ENCODE measurements around the gene ZYG11B. TPM values are rescaled to one million over a fixed set of nuclear protein-coding genes. Genes with fewer than 3 reads are reported as not detected.
A peak's percentile ranks its signal among the peaks of the same experiment; 100 is the strongest.

The ZYG11B gene
- total RNA-seq, 1 donor from 2014 or later: 39.5 TPM

DNA sequence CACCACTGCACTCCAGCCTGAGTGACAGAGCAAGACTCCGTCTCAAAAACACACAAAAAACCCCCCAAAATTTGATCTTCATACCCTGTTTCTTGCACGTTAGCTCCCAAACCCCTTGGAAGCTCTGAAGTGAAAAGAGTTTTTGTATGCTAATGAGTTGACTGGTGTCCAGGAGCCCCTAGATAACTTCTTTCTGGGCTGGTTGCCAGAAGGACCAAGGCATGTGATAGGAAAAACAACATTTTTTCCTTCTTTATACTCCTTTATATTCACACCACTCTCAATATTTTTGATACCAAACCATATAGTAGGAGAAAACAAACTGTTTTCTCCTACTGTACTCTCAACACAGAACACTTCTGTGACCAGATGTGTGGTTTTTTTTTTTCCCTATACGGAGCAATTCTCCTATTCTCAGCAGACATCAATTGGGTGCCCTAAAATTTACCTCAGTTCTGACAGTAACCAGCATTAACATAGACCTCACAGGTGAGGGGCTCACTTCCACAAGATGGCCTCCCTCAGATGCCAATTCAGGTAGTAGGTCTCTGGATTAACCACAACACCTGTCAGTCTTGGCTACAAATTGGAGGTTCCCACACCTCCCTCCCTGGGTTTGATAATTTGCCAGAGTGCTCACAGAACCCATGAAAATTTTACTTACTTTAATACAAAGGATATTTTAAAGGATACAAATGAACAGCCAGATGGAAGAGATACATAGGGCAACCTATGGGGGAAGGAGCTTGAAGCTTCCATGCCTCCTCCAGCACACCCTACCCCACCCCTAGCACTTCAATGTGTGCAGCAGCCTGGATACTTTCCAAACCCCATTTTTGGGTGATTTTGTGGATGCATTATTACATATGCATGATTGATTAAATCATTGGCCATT, 25.6 kb downstream of the ZYG11B start:
- Histone ChIP-seq H3K36me3 (no peaks in the 10 kb centered on the region), H3K4me2 (no peak overlapping the region), H3K9me3 (ENCODE audit: low read depth) (no peaks in the 10 kb centered on the region), H4K20me1 (ENCODE audit: low read depth) (peaks cover 17% of the 10 kb centered on the region), H3F3A (ENCODE audit: low read depth) (no peaks in the 10 kb centered on the region), H3K4me3 (no peak overlapping the region), H3K27ac (no peak overlapping the region), H2AFZ (replicated peaks) (no peak overlapping the region), H3K27me3 (no peaks in the 10 kb centered on the region), H3K79me2 (ENCODE audit: low read depth) (peaks cover 58% of the 10 kb centered on the region), H3K4me1 (no peaks in the 10 kb centered on the region), H3K9ac (no peak overlapping the region)
- no peak for TF ChIP-seq EZH2 (IDR thresholded peaks at IDR 0.05)
- no peak for TF ChIP-seq EZH2phosphoT487 (IDR thresholded peaks at IDR 0.05)
- TF ChIP-seq, protein P1, sequence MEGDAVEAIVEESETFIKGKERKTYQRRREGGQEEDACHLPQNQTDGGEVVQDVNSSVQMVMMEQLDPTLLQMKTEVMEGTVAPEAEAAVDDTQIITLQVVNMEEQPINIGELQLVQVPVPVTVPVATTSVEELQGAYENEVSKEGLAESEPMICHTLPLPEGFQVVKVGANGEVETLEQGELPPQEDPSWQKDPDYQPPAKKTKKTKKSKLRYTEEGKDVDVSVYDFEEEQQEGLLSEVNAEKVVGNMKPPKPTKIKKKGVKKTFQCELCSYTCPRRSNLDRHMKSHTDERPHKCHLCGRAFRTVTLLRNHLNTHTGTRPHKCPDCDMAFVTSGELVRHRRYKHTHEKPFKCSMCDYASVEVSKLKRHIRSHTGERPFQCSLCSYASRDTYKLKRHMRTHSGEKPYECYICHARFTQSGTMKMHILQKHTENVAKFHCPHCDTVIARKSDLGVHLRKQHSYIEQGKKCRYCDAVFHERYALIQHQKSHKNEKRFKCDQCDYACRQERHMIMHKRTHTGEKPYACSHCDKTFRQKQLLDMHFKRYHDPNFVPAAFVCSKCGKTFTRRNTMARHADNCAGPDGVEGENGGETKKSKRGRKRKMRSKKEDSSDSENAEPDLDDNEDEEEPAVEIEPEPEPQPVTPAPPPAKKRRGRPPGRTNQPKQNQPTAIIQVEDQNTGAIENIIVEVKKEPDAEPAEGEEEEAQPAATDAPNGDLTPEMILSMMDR (IDR thresholded peaks at IDR 0.05): no peak
- Mint-ChIP-seq H3K27ac (peak overlapping the region; percentile 42), H3K36me3 (peaks cover 11% of the 10 kb centered on the region), H3K27me3 (ENCODE audit: insufficient read depth, low read depth) (peaks cover 3% of the 10 kb centered on the region), H3K4me1 (peaks cover 9% of the 10 kb centered on the region), H3K9me3 (no peaks in the 10 kb centered on the region), H3K4me3 (no peak overlapping the region)
- DNase-seq (ENCODE audit: low spot score): no peak

DNA sequence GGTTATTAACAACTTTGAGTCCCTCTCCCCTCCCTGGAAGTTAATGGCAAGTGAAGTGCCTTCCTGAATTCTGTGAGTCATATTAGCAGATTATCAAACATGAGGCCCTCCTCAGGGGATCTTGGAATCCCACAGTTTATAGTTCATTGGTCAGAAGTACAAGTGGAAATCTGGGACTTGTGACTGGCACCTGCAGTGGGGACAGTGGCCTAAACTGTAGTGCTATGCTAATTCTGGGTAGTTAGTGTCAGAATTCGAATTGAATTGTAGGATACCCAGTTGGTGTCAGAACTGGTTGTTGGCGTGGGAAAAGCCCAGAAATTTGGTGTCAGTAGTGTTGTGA, 26.2 kb downstream of the ZYG11B start:
- Mint-ChIP-seq H3K9me3 (no peaks in the 10 kb centered on the region), H3K4me1 (peaks cover 9% of the 10 kb centered on the region), H3K4me3 (no peak overlapping the region), H3K27ac (no peak overlapping the region), H3K27me3 (ENCODE audit: insufficient read depth, low read depth) (peaks cover 3% of the 10 kb centered on the region), H3K36me3 (peaks cover 11% of the 10 kb centered on the region)
- Histone ChIP-seq H3K36me3 (no peaks in the 10 kb centered on the region), H3K79me2 (ENCODE audit: low read depth) (peaks cover 56% of the 10 kb centered on the region), H3K4me1 (no peaks in the 10 kb centered on the region), H3K9me3 (ENCODE audit: low read depth) (no peaks in the 10 kb centered on the region), H3K9ac (no peak overlapping the region), H3K27me3 (no peaks in the 10 kb centered on the region), H4K20me1 (ENCODE audit: low read depth) (peaks cover 13% of the 10 kb centered on the region), H3K4me3 (no peak overlapping the region), H3K4me2 (no peak overlapping the region), H3K27ac (no peak overlapping the region), H3F3A (ENCODE audit: low read depth) (no peaks in the 10 kb centered on the region), H2AFZ (replicated peaks) (no peak overlapping the region)
- DNase-seq (ENCODE audit: low spot score): no peak
- no peak for TF ChIP-seq EZH2phosphoT487 (IDR thresholded peaks at IDR 0.05)
- TF ChIP-seq EZH2 (IDR thresholded peaks at IDR 0.05): no peak
- TF ChIP-seq, protein P1 (IDR thresholded peaks at IDR 0.05): no peak

DNA sequence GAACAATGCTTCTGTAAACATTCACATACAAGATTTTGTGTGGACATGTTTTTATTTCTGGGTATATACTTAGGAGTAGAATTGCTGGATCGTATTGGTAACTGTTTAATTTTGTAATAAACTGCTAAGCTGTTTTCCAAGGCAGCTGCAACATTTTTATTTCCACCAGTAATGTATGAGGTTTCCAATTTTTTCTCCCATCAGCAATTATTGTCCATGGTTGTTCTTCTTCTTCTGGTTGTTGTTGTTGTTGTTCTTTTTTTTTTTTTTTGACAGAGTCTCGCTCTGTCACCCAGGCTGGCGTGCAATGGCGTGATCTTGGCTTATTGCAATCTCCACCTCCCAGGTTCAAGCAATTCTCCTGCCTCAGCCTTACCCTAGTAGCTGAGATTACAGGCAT, 26.9 kb downstream of the ZYG11B start:
- no peak overlapping the region for H3K4me3 Mint-ChIP-seq
- peaks cover 16% of the 10 kb centered on the region for H3K36me3 Mint-ChIP-seq
- Histone ChIP-seq H3K4me2 (no peak overlapping the region), H4K20me1 (ENCODE audit: low read depth) (peaks cover 10% of the 10 kb centered on the region), H3K9me3 (ENCODE audit: low read depth) (no peaks in the 10 kb centered on the region), H3K79me2 (ENCODE audit: low read depth) (peaks cover 54% of the 10 kb centered on the region), H3K4me1 (no peaks in the 10 kb centered on the region), H3K27ac (no peak overlapping the region), H3K27me3 (no peaks in the 10 kb centered on the region), H3K36me3 (no peaks in the 10 kb centered on the region), H3K9ac (no peak overlapping the region), H3K4me3 (no peak overlapping the region), H2AFZ (replicated peaks) (no peak overlapping the region), H3F3A (ENCODE audit: low read depth) (no peaks in the 10 kb centered on the region)
- H3K4me1 Mint-ChIP-seq: peaks cover 9% of the 10 kb centered on the region
- H3K27ac Mint-ChIP-seq: no peak overlapping the region
- H3K27me3 Mint-ChIP-seq (ENCODE audit: insufficient read depth, low read depth): peaks cover 3% of the 10 kb centered on the region
- no peaks in the 10 kb centered on the region for H3K9me3 Mint-ChIP-seq
- TF ChIP-seq EZH2 (IDR thresholded peaks at IDR 0.05) (no peak), EZH2phosphoT487 (IDR thresholded peaks at IDR 0.05) (no peak)
- TF ChIP-seq, protein P1 (IDR thresholded peaks at IDR 0.05): no peak
- DNase-seq (ENCODE audit: low spot score): no peak
